IMR-90 (cell line): Measurements from ENCODE around the gene DGLUCY. TPM values are rescaled to one million over a fixed set of nuclear protein-coding genes. Genes with fewer than 3 reads are reported as not detected.
A peak's percentile ranks its signal among the peaks of the same experiment; 100 is the strongest.

ENCODE experiments used
- ATAC-seq: fragments of 200-7000 bp; cut with Tn5 transposase; 2 replicates; pipeline ENCODE4 v1.9.1; 2020; ENCODE audit warnings: low read depth, mild to moderate bottlenecking, moderate library complexity
- BruUV-seq: library from RNA; stranded (reverse); fragments of 400-500 nt; replicated peaks from 2 replicates; lab custom pipeline; 2021; lab: Mats Ljungman, UMichigan
- CTCF ChIA-PET: fragments of 300-600 bp; formaldehyde crosslinking; extraction: SDS; loops from one replicate; lab custom pipeline; 2021; ENCODE audit warnings: antibody characterized with exemption; lab: Yijun Ruan, JAX
- POLR2A ChIA-PET: fragments of 300-600 bp; sonication (Branson Sonifier 250); formaldehyde crosslinking; loops from one replicate; lab custom pipeline; 2022; ENCODE audit warnings: antibody characterized with exemption; ENCODE audit not compliant: unreplicated experiment; lab: Charles Lee
- DNase-seq: peaks from one replicate; pipeline ENCODE4 v3.0.0; 2013
- H2AFZ ChIP-seq: replicated peaks from 2 replicates; pipeline ENCODE3; 2013; ENCODE audit warnings: low read length, mild to moderate bottlenecking; ENCODE audit not compliant: poor library complexity
- H2AK5ac ChIP-seq: 2 replicates; pipeline ENCODE4 v1.6.1; 2013; ENCODE audit warnings: low read depth, low read length, inconsistent platforms
- H2AK9ac ChIP-seq: replicated peaks from 2 replicates; pipeline ENCODE3; 2013; ENCODE audit warnings: mild to moderate bottlenecking, low read depth, low read length, moderate library complexity; ENCODE audit not compliant: poor library complexity
- H2BK120ac ChIP-seq: 2 replicates; pipeline ENCODE4 v1.6.1; 2013; ENCODE audit warnings: low read depth, low read length, inconsistent platforms
- H2BK15ac ChIP-seq: 3 replicates; pipeline ENCODE4 v1.6.1; 2013; ENCODE audit warnings: low read depth, low read length, inconsistent platforms
- H2BK20ac ChIP-seq: 2 replicates; pipeline ENCODE4 v1.6.1; 2013; ENCODE audit warnings: low read depth, mild to moderate bottlenecking, inconsistent platforms, low read length, moderate library complexity
- H2BK5ac ChIP-seq: 2 replicates; pipeline ENCODE4 v1.6.1; 2013; ENCODE audit warnings: mild to moderate bottlenecking, low read depth, low read length, inconsistent platforms; ENCODE audit not compliant: poor library complexity, severe bottlenecking
- H3K14ac ChIP-seq: replicated peaks from 2 replicates; pipeline ENCODE4 v1.6.1; 2013; ENCODE audit warnings: low read depth, low read length, inconsistent platforms
- H3K18ac ChIP-seq: 2 replicates; pipeline ENCODE4 v1.6.1; 2013; ENCODE audit warnings: low read depth, low read length, control low read depth
- H3K23ac ChIP-seq: 2 replicates; pipeline ENCODE4 v1.6.1; 2013; ENCODE audit warnings: low read depth, low read length, inconsistent platforms
- H3K27ac ChIP-seq: 2 replicates; pipeline ENCODE4 v1.5.1; 2013; ENCODE audit warnings: mild to moderate bottlenecking, control low read depth, low read length; ENCODE audit not compliant: insufficient read depth
- H3K27me3 ChIP-seq: 2 replicates; pipeline ENCODE4 v1.6.1; 2013; ENCODE audit warnings: low read length; ENCODE audit not compliant: control insufficient read depth, insufficient read depth
- H3K36me3 ChIP-seq: 2 replicates; pipeline ENCODE4 v1.6.1; 2013; ENCODE audit warnings: low read length, mixed read lengths; ENCODE audit not compliant: control insufficient read depth, insufficient read depth
- H3K4ac ChIP-seq: 2 replicates; pipeline ENCODE4 v1.6.1; 2013; ENCODE audit warnings: low read depth, low read length, inconsistent platforms
- H3K4me1 ChIP-seq: 2 replicates; pipeline ENCODE4 v1.6.1; 2013; ENCODE audit warnings: low read length, mixed read lengths; ENCODE audit not compliant: control insufficient read depth, insufficient read depth
- H3K4me2 ChIP-seq: 2 replicates; pipeline ENCODE4 v1.6.1; 2013; ENCODE audit warnings: low read depth, mild to moderate bottlenecking, control low read depth, low read length, moderate library complexity
- H3K4me3 ChIP-seq: 2 replicates; pipeline ENCODE4 v1.5.1; 2013; ENCODE audit warnings: low read depth, mild to moderate bottlenecking, control low read depth, low read length, moderate library complexity; ENCODE audit not compliant: insufficient read depth
- H3K56ac ChIP-seq: 2 replicates; pipeline ENCODE4 v1.6.1; 2013; ENCODE audit warnings: low read length, inconsistent platforms; ENCODE audit not compliant: insufficient read depth; ENCODE audit errors: extremely low read depth
- H3K79me1 ChIP-seq, 2 experiments: 2 replicates each; pipeline ENCODE4 v1.6.1; 2013; ENCODE audit warnings: low read length in 2 of 2, inconsistent platforms in 1 of 2, low read depth in 1 of 2
- H3K9ac ChIP-seq: 2 replicates; pipeline ENCODE4 v1.6.1; 2013; ENCODE audit warnings: low read depth, low read length, control low read depth
- H3K9me1 ChIP-seq: 2 replicates; pipeline ENCODE4 v1.6.1; 2013; ENCODE audit warnings: low read length, inconsistent platforms; ENCODE audit not compliant: insufficient read depth
- H3K9me3 ChIP-seq: 2 replicates; pipeline ENCODE4 v1.6.1; 2013; ENCODE audit warnings: low read length; ENCODE audit not compliant: control insufficient read depth, insufficient read depth
- H4K20me1 ChIP-seq: 2 replicates; pipeline ENCODE4 v1.6.1; 2013; ENCODE audit warnings: low read length, inconsistent platforms; ENCODE audit not compliant: insufficient read depth
- H4K5ac ChIP-seq: 2 replicates; pipeline ENCODE4 v1.6.1; 2013; ENCODE audit warnings: mild to moderate bottlenecking, low read depth, low read length, control low read depth
- H4K8ac ChIP-seq, 2 experiments: 2 replicates each; pipeline ENCODE4 v1.6.1; 2013; ENCODE audit warnings: low read depth in 2 of 2, low read length in 2 of 2, control low read depth in 1 of 2, inconsistent platforms in 1 of 2
- H4K91ac ChIP-seq: 2 replicates; pipeline ENCODE4 v1.6.1; 2013; ENCODE audit warnings: low read depth, low read length, inconsistent platforms; ENCODE audit not compliant: insufficient read depth
- BHLHE40 ChIP-seq: fragments of 150-350 bp; IDR thresholded peaks from 2 replicates; pipeline ENCODE4 v1.6.1; 2016; ENCODE audit warnings: mild to moderate bottlenecking, low read depth, low read length
- CEBPB ChIP-seq: IDR thresholded peaks from 2 replicates; pipeline ENCODE4 v1.6.1; 2012; ENCODE audit warnings: low read depth, low read length, improper control_type of control experiment
- CHD1 ChIP-seq: IDR thresholded peaks from 2 replicates; pipeline ENCODE4 v1.6.1; 2012; ENCODE audit warnings: low read depth, low read length, improper control_type of control experiment
- FOS ChIP-seq: fragments of 150-350 bp; IDR thresholded peaks from 2 replicates; pipeline ENCODE4 v1.6.1; 2016; ENCODE audit warnings: low read depth, low read length
- MAFK ChIP-seq: IDR thresholded peaks from 2 replicates; pipeline ENCODE4 v1.6.1; 2012; ENCODE audit warnings: low read depth, low read length, improper control_type of control experiment
- MAZ ChIP-seq: IDR thresholded peaks from 2 replicates; pipeline ENCODE4 v1.6.1; 2012; ENCODE audit warnings: low read depth, mild to moderate bottlenecking, low read length, improper control_type of control experiment, moderate library complexity, borderline replicate concordance
- MXI1 ChIP-seq: IDR thresholded peaks from 2 replicates; pipeline ENCODE4 v1.6.1; 2012; ENCODE audit warnings: low read depth, mild to moderate bottlenecking, low read length, moderate library complexity, borderline replicate concordance
- NFE2L2 ChIP-seq: fragments of 150-350 bp; IDR thresholded peaks from 2 replicates; pipeline ENCODE4 v1.6.1; 2016; ENCODE audit warnings: low read depth, mild to moderate bottlenecking, low read length
- POLR2A ChIP-seq: IDR thresholded peaks from 2 replicates; pipeline ENCODE4 v1.6.1; 2012; ENCODE audit warnings: mild to moderate bottlenecking, low read depth, low read length
- RAD21 ChIP-seq: IDR thresholded peaks from 2 replicates; pipeline ENCODE4 v1.6.1; 2012; ENCODE audit warnings: low read length, improper control_type of control experiment
- RCOR1 ChIP-seq: IDR thresholded peaks from 2 replicates; pipeline ENCODE4 v1.6.1; 2012; ENCODE audit warnings: mild to moderate bottlenecking, low read length, improper control_type of control experiment; ENCODE audit not compliant: insufficient replicate concordance
- RFX5 ChIP-seq: IDR thresholded peaks from 2 replicates; pipeline ENCODE4 v1.8.0; 2012; ENCODE audit warnings: low read depth, mild to moderate bottlenecking, low read length, moderate library complexity
- SMC3 ChIP-seq: fragments of 150-350 bp; IDR thresholded peaks from 2 replicates; pipeline ENCODE4 v1.6.1; 2016; ENCODE audit warnings: low read depth, mild to moderate bottlenecking, antibody characterized with exemption, low read length, moderate library complexity
- WGBS, 2 experiments: methylation state at CpG; one replicate each; pipeline versions ENCODE4 v1.1.5 to v1.1.7; 2013; ENCODE audit warnings: missing lambda C conversion rate in 2 of 2; ENCODE audit not compliant: insufficient read length in 1 of 2; ENCODE audit errors: extremely low coverage in 2 of 2; 5-methylcytosine and 5-hydroxymethylcytosine counted together
- dilution Hi-C: fragments of 300-500 bp; cut with HindIII; formaldehyde crosslinking; loops from one replicate; pipeline ENCODE4 v1.14.3; 2018; ENCODE audit warnings: low sequenced_read_pairs; ENCODE audit not compliant: unreplicated experiment
- in situ Hi-C: fragments of 300-500 bp; cut with MboI; formaldehyde crosslinking; loops from 3 replicates; pipeline ENCODE4 v1.14.3; 2019; ENCODE audit warnings: low sequenced_read_pairs, inconsistent platforms, mixed read lengths
- intact Hi-C: fragments of 100-400 bp; cut with micrococcal nuclease; formaldehyde crosslinking; loops from 2 replicates; pipeline ENCODE4 v1.10.0; 2022
- polyA plus RNA-seq, 3 experiments: library from polyadenylated mRNA; depleted of rRNA; stranded (reverse); fragments of >200 nt; gene quantifications; 2 replicates each; pipeline ENCODE4 v1.2.3, GENCODE V29; 2012; ENCODE audit warnings: low replicate concordance in 1 of 3
- total RNA-seq: library from RNA; depleted of rRNA; stranded (reverse); fragments of >200 nt; gene quantifications from 2 replicates; pipeline ENCODE4 v1.2.3, GENCODE V29; 2012
- TF ChIP-seq, protein P1 (sequence below): fragments of 150-350 bp; IDR thresholded peaks from 2 replicates; pipeline ENCODE4 v1.6.1; 2016; ENCODE audit warnings: low read depth, mild to moderate bottlenecking, low read length, moderate library complexity, borderline replicate concordance
- TF ChIP-seq, protein P2 (sequence below): conservative IDR thresholded peaks from 2 replicates; pipeline ENCODE4 v1.5.1; 2012; ENCODE audit warnings: mild to moderate bottlenecking, low read depth, low read length, improper control_type of control experiment

The DGLUCY gene
- total and polyA plus RNA-seq, 2 of the 4 experiments (the other 2 are of a cell fraction), result 8.5 to 13.3 TPM

DNA sequence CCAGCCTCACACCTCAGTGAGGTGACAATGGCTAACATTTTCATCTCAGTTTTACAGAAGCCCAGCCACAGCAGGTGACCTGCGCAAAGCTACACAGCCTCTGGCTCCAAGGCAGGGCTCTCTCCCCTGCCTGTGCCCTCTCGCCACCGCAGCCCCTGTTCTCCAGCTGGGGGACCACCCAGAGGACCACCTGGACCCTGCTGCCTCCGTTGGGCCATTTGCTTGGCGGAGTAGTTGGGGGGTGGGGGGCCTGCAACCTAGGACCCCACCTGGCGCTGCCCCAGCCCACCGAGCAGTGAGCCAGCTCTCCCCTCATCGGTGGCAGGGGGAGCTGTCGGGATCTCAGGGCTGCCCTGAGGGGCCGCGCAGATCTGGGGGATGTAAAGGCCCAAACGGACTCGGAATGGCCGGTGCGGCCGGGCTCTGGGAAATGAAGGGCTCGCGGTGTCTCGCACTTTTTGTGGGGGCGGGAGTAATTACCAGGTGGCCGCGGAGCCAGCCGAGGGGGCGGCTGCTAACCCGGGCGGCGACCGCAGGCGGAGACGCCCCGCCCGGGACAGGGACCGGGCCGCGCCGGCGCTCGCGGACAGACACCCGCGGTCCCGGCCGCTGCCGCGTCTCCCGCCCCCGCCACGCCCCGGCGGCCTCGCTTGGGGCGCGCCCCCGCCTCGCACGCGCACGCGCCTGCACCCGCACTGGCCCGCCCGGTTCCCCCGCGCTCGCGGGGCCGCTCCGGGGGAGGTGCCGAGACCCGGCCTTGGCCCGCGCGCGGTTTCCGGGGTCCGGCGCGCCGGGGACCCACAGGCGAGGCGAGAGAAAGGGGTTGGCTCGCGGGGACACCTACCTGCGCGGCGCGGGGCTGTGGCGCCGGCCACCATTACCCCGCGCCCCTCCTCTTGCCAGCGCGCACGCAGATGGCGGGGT lies 139.3 kb downstream of the DGLUCY start:
- peak overlapping the region; percentile 48 for H3K4me2 ChIP-seq
- H3K27me3 ChIP-seq, result peaks cover 21% of the 10 kb centered on the region; the same call in 1 of the 2 replicates
- no peak overlapping the region for H3K56ac ChIP-seq
- ChIA-PET POLR2A (no interaction called here), CTCF (interaction anchor here (0.7 kb wide), 1 partner anchor 83 kb away, joined by 3 read pairs; no protein-coding TSS in a partner anchor)
- dilution Hi-C loops (no loop called here), intact Hi-C loops (no loop called here), in situ Hi-C loops (no loop called here)
- no peaks in the 10 kb centered on the region for H3K36me3 ChIP-seq
- H3K9me1 ChIP-seq, result 0 out of 2 replicates have a peak, but pooled peaks cover 5% of the 10 kb centered on the region
- DNase-seq (no peak), ATAC-seq (peak; percentile 83)
- no peak overlapping the region for H4K91ac ChIP-seq
- H4K8ac ChIP-seq, result peak overlapping the region in 1 of 2 experiments; percentile 3; a peak in 1 of 4 replicates
- no peak overlapping the region for H3K14ac ChIP-seq
- H2BK15ac ChIP-seq, result no peak overlapping the region
- H3K4ac ChIP-seq, result no peak overlapping the region
- peaks cover 2% of the 10 kb centered on the region; the same call in 1 of the 2 replicates for H3K4me1 ChIP-seq
- no peak overlapping the region for H2BK120ac ChIP-seq
- no peak overlapping the region for H4K5ac ChIP-seq
- H2AFZ ChIP-seq, result peak overlapping the region; percentile 92
- no TSS peak for BruUV-seq
- H2AK5ac ChIP-seq, result peak overlapping the region; percentile 32; the same call in 1 of the 2 replicates
- WGBS, 2 experiments, result 2% methylated on average over 36 of the region's 95 CpGs; no CpG with 5 or more reads in 1 of the 2 experiments
- H2AK9ac ChIP-seq, result peak overlapping the region; percentile 82
- no peaks in the 10 kb centered on the region for H3K79me1 ChIP-seq
- no peak overlapping the region for H2BK20ac ChIP-seq
- H3K9ac ChIP-seq, result no peak overlapping the region
- H3K4me3 ChIP-seq, result peak overlapping the region; percentile 41
- no peak overlapping the region for H3K18ac ChIP-seq
- no peaks in the 10 kb centered on the region for H4K20me1 ChIP-seq
- no peaks in the 10 kb centered on the region for H3K9me3 ChIP-seq
- H2BK5ac ChIP-seq, result no peak overlapping the region
- H3K27ac ChIP-seq, result no peak overlapping the region
- no peak overlapping the region for H3K23ac ChIP-seq
- TF ChIP-seq, protein P1, sequence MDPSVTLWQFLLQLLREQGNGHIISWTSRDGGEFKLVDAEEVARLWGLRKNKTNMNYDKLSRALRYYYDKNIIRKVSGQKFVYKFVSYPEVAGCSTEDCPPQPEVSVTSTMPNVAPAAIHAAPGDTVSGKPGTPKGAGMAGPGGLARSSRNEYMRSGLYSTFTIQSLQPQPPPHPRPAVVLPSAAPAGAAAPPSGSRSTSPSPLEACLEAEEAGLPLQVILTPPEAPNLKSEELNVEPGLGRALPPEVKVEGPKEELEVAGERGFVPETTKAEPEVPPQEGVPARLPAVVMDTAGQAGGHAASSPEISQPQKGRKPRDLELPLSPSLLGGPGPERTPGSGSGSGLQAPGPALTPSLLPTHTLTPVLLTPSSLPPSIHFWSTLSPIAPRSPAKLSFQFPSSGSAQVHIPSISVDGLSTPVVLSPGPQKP, result no peak
- TF ChIP-seq, protein P2, sequence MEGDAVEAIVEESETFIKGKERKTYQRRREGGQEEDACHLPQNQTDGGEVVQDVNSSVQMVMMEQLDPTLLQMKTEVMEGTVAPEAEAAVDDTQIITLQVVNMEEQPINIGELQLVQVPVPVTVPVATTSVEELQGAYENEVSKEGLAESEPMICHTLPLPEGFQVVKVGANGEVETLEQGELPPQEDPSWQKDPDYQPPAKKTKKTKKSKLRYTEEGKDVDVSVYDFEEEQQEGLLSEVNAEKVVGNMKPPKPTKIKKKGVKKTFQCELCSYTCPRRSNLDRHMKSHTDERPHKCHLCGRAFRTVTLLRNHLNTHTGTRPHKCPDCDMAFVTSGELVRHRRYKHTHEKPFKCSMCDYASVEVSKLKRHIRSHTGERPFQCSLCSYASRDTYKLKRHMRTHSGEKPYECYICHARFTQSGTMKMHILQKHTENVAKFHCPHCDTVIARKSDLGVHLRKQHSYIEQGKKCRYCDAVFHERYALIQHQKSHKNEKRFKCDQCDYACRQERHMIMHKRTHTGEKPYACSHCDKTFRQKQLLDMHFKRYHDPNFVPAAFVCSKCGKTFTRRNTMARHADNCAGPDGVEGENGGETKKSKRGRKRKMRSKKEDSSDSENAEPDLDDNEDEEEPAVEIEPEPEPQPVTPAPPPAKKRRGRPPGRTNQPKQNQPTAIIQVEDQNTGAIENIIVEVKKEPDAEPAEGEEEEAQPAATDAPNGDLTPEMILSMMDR, result no peak
- no peak for TF ChIP-seq CEBPB
- TF ChIP-seq RFX5, result no peak
- TF ChIP-seq RCOR1, result no peak
- TF ChIP-seq FOS, result no peak
- TF ChIP-seq BHLHE40, result no peak
- no peak for TF ChIP-seq MAFK
- TF ChIP-seq NFE2L2, result no peak
- no peak for TF ChIP-seq SMC3
- TF ChIP-seq CHD1, result no peak
- TF ChIP-seq RAD21, result no peak
- no peak for TF ChIP-seq MAZ
- TF ChIP-seq MXI1, result no peak
- no peak for TF ChIP-seq POLR2A
